ENCODE measurements around the gene HSBP1.

HSBP1 gene

DNA sequence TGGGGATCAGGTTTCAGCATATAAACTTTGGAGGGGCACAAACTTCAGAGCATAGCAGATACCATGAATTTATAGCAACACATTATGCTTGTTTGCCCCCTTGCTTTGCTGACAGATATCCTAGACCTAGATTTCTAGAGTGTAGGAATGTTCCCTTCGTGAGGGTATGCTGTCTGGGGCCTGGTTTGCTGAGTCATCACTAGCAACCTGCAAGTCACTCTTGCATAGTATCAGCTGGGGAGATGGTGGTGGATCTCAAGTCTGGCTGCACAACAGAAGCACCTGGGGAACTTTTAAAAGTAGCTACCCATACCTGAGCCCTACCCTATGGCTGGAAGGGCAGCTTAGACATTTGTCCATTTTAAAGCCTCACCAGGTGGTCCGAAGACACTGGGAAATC is 22.3 kb upstream of the HSBP1 start:
- Histone ChIP-seq H3K4me3 (ENCODE audit: low read length in 2 of 2) (no peak overlapping the region), H3K4me1 (ENCODE audit: control insufficient read depth, insufficient read depth, low read length) (no peaks in the 10 kb centered on the region), H3K36me3 (ENCODE audit: control insufficient read depth in 2 of 2, insufficient read depth in 2 of 2, low read length in 2 of 2) (no peaks in the 10 kb centered on the region), H3K9ac (ENCODE audit: low read length in 2 of 2) (no peak overlapping the region), H3K9me3 (ENCODE audit: control insufficient read depth in 2 of 2, low read length in 2 of 2) (no peaks in the 10 kb centered on the region), H3K27ac (ENCODE audit: low read length) (no peak overlapping the region), H3K27me3 (ENCODE audit: control insufficient read depth in 1 of 2, insufficient read depth in 2 of 2, low read length in 2 of 2) (no peaks in the 10 kb centered on the region)

DNA sequence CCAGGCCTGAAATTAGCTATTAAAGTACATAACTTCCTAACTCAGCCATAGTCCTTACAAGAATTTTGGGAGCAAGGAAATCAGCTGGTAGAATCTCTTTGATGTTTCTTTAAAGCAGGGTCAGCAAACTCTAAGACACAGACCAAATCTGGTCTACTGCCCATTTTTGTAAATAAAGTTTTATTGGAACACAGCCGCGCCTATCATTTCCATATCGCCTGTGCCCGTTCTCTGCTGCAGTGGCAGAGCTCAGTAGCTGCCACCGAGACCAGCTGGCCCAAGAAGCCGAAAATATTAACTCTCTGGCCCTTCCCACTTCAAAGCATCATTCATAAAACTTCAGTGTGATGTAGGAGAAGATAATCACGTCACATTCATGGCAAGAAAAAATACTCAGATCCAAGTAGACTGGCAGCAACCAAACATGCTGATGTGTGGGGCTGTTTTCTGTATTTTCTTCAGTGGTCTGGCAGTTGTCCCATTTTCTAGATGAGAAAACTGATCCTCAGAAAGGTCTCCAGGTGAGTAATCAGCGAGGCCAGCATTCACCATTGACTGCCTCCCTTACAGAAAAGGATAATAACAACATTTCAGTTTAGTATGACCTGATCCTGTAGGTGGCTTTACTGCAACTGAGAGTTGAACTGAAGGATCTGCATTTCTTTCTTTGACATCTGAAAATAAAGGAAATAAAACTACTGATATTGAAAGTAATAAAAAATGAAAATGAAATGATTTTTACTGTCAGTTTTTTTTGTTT is 18.0 kb upstream of the HSBP1 start:
- Histone ChIP-seq H3K9me3 (ENCODE audit: control insufficient read depth in 2 of 2, low read length in 2 of 2) (peaks cover 0 to 5% of the 10 kb centered on the region in 2 donors), H3K27ac (ENCODE audit: low read length) (no peak overlapping the region), H3K4me3 (ENCODE audit: low read length in 2 of 2) (no peak overlapping the region), H3K36me3 (ENCODE audit: control insufficient read depth in 2 of 2, insufficient read depth in 2 of 2, low read length in 2 of 2) (no peaks in the 10 kb centered on the region), H3K27me3 (ENCODE audit: control insufficient read depth in 1 of 2, insufficient read depth in 2 of 2, low read length in 2 of 2) (no peaks in the 10 kb centered on the region), H3K4me1 (ENCODE audit: control insufficient read depth, insufficient read depth, low read length) (no peaks in the 10 kb centered on the region), H3K9ac (ENCODE audit: low read length in 2 of 2) (no peak overlapping the region)

DNA sequence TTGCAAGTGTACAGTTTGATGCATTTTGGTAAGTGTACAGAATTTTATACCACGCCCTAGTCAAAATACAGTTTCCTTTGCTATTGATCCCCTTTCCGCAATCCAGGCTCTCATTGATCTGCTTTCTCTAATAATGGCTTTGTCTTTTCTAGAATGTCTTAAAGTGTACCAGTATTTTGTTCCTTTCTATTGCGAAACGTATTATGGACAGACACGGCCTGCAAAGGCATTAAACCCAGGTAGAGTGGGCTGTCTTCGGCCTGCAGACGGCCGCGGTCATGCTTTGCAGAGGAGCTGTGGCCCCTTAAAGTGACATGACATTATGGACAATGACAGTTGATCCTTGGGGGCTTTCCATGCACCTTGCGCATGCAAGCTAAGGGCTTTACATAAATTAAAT is 15.9 kb upstream of the HSBP1 start:
- peaks cover 0 to 5% of the 10 kb centered on the region in 2 donors for H3K9me3 ChIP-seq (ENCODE audit: control insufficient read depth in 2 of 2, low read length in 2 of 2)
- H3K9ac ChIP-seq (ENCODE audit: low read length in 2 of 2) = no peak overlapping the region
- no peaks in the 10 kb centered on the region for H3K36me3 ChIP-seq (ENCODE audit: control insufficient read depth in 2 of 2, insufficient read depth in 2 of 2, low read length in 2 of 2)
- no peaks in the 10 kb centered on the region for H3K27me3 ChIP-seq (ENCODE audit: control insufficient read depth in 1 of 2, insufficient read depth in 2 of 2, low read length in 2 of 2)
- no peak overlapping the region for H3K4me3 ChIP-seq (ENCODE audit: low read length in 2 of 2)
- no peaks in the 10 kb centered on the region for H3K4me1 ChIP-seq (ENCODE audit: control insufficient read depth, insufficient read depth, low read length)
- H3K27ac ChIP-seq (ENCODE audit: low read length) = no peak overlapping the region

DNA sequence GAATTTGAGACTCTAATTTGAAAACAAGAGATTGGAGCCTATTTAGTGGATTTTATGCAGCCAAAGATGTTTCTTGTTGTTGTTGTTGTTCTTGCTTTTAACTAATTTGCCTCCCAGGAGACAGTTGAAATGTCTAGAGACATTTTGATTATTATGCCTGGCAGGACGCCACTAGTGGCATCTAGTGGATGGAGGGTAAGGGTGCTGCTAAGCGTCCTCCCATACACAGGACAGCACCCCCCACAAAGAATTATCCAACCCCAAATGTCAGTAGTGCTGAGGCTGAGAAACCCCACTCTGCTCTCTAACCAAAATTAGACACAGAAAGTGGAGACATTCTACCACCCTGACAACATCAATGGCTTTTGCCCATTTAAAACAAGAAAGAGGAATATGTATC is 15.4 kb upstream of the HSBP1 start:
- H3K9ac ChIP-seq (ENCODE audit: low read length in 2 of 2) = no peak overlapping the region
- no peaks in the 10 kb centered on the region for H3K4me1 ChIP-seq (ENCODE audit: control insufficient read depth, insufficient read depth, low read length)
- no peaks in the 10 kb centered on the region for H3K36me3 ChIP-seq (ENCODE audit: control insufficient read depth in 2 of 2, insufficient read depth in 2 of 2, low read length in 2 of 2)
- no peaks in the 10 kb centered on the region for H3K27me3 ChIP-seq (ENCODE audit: control insufficient read depth in 1 of 2, insufficient read depth in 2 of 2, low read length in 2 of 2)
- H3K4me3 ChIP-seq (ENCODE audit: low read length in 2 of 2) = no peak overlapping the region
- no peak overlapping the region for H3K27ac ChIP-seq (ENCODE audit: low read length)
- peaks cover 0 to 5% of the 10 kb centered on the region in 2 donors for H3K9me3 ChIP-seq (ENCODE audit: control insufficient read depth in 2 of 2, low read length in 2 of 2)

DNA sequence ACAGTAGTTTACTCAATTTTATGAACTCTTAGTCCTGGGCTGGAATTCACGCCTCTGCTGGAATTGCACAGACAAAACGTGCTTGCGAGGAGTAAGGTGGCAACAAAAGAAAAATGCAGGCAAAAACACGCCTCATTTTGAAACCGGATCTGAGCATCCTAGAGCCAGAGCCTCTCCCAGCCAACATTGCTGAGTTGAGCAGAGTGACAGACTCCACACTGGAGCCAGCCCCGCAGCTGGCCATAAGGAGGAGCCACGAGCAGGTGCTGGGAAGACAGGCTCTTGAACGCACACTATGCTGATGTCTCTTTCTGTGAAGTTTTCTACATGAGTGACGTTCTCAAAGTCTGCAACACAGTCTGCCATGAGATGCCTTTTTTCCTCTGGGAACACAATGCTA is 14.6 kb upstream of the HSBP1 start:
- Histone ChIP-seq H3K27me3 (ENCODE audit: control insufficient read depth in 1 of 2, insufficient read depth in 2 of 2, low read length in 2 of 2) (no peaks in the 10 kb centered on the region), H3K36me3 (ENCODE audit: control insufficient read depth in 2 of 2, insufficient read depth in 2 of 2, low read length in 2 of 2) (no peaks in the 10 kb centered on the region), H3K4me3 (ENCODE audit: low read length in 2 of 2) (no peak overlapping the region), H3K9ac (ENCODE audit: low read length in 2 of 2) (no peak overlapping the region), H3K9me3 (ENCODE audit: control insufficient read depth in 2 of 2, low read length in 2 of 2) (peaks cover 0 to 5% of the 10 kb centered on the region in 2 donors), H3K27ac (ENCODE audit: low read length) (no peak overlapping the region), H3K4me1 (ENCODE audit: control insufficient read depth, insufficient read depth, low read length) (no peaks in the 10 kb centered on the region)

DNA sequence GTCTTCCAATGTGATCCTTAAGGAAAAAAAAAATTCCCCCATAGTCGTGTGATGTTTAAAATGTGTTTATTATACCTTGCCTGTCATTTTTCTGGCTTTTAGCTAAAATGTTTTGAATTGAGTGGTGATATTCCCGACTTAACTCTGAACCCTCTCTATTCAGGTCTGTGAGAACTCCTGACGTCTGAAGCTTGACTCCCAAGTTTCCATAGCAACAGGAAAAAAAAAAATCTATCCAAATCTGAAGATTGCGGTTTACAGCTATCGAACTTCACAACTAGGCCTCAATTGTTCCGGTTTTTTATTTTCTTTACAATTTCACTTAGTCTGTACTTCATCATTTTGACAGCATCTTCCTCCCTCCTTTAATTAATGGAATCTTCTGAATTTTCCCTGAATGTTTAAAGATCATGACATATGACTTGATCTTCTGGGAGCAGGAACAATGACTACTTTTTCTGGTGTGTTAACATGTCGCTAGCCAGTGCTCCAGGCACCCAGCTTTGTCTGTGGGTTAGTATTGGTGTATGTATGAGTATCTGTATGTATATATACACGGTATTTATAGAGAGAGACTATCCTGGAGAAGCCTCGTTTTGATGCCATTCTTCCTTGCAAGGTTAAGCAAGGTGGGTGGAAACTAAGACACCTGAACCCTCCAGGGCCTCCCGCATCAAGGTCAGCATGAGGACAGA is 12.8 kb upstream of the HSBP1 start:
- H3K27me3 ChIP-seq (ENCODE audit: control insufficient read depth in 1 of 2, insufficient read depth in 2 of 2, low read length in 2 of 2) = no peaks in the 10 kb centered on the region
- peaks cover 0 to 5% of the 10 kb centered on the region in 2 donors for H3K9me3 ChIP-seq (ENCODE audit: control insufficient read depth in 2 of 2, low read length in 2 of 2)
- no peak overlapping the region for H3K9ac ChIP-seq (ENCODE audit: low read length in 2 of 2)
- no peaks in the 10 kb centered on the region for H3K36me3 ChIP-seq (ENCODE audit: control insufficient read depth in 2 of 2, insufficient read depth in 2 of 2, low read length in 2 of 2)
- H3K4me1 ChIP-seq (ENCODE audit: control insufficient read depth, insufficient read depth, low read length) = no peaks in the 10 kb centered on the region
- H3K4me3 ChIP-seq (ENCODE audit: low read length in 2 of 2) = no peak overlapping the region
- no peak overlapping the region for H3K27ac ChIP-seq (ENCODE audit: low read length)

DNA sequence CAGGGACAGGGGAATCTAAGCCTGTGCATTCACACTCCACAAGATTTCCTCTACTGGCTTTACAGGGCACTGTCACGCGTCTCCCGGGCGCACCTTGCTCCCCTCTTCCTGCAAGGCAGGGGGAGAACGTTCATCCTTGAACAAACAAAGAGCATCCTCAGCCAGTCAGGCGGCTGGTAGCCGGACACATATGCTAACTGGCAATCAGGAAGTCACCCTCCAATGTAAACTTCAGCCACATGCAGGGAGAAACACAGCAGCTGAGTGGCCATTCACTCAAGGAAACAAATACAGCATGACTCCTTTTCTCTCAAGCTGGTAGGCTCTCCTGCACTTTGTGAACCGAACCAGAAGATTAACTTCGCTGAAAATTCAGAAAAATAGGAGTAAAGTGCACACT is 10.8 kb upstream of the HSBP1 start:
- H3K36me3 ChIP-seq (ENCODE audit: control insufficient read depth in 2 of 2, insufficient read depth in 2 of 2, low read length in 2 of 2) = no peaks in the 10 kb centered on the region
- no peak overlapping the region for H3K9ac ChIP-seq (ENCODE audit: low read length in 2 of 2)
- H3K9me3 ChIP-seq (ENCODE audit: control insufficient read depth in 2 of 2, low read length in 2 of 2) = peaks cover 0 to 5% of the 10 kb centered on the region in 2 donors
- no peaks in the 10 kb centered on the region for H3K27me3 ChIP-seq (ENCODE audit: control insufficient read depth in 1 of 2, insufficient read depth in 2 of 2, low read length in 2 of 2)
- no peak overlapping the region for H3K27ac ChIP-seq (ENCODE audit: low read length)
- no peak overlapping the region for H3K4me3 ChIP-seq (ENCODE audit: low read length in 2 of 2)
- H3K4me1 ChIP-seq (ENCODE audit: control insufficient read depth, insufficient read depth, low read length) = no peaks in the 10 kb centered on the region

DNA sequence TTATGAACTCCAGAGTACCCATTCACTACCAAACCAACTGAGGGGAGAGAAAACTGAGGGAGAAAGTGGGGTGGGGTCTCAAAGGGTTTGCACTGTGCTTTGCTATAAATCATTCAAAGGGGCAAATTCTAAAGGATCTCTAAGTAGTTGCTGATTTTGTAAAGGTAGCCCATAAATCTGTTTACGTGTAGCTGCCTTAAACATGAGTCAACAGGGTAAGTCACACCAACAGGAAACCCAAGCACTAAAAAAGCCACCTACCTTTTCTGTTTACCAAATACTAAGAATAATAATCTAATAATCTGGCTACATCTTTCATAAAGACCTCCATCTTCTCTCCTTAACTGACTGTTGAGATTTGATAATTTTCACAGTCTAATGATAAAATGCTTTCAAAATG is 8.4 kb upstream of the HSBP1 start:
- Histone ChIP-seq H3K27me3 (ENCODE audit: control insufficient read depth in 1 of 2, insufficient read depth in 2 of 2, low read length in 2 of 2) (no peaks in the 10 kb centered on the region), H3K36me3 (ENCODE audit: control insufficient read depth in 2 of 2, insufficient read depth in 2 of 2, low read length in 2 of 2) (no peaks in the 10 kb centered on the region), H3K4me1 (ENCODE audit: control insufficient read depth, insufficient read depth, low read length) (peaks cover 4% of the 10 kb centered on the region), H3K9ac (ENCODE audit: low read length in 2 of 2) (no peak overlapping the region), H3K9me3 (ENCODE audit: control insufficient read depth in 2 of 2, low read length in 2 of 2) (no peaks in the 10 kb centered on the region), H3K4me3 (ENCODE audit: low read length in 2 of 2) (no peak overlapping the region), H3K27ac (ENCODE audit: low read length) (no peak overlapping the region)

DNA sequence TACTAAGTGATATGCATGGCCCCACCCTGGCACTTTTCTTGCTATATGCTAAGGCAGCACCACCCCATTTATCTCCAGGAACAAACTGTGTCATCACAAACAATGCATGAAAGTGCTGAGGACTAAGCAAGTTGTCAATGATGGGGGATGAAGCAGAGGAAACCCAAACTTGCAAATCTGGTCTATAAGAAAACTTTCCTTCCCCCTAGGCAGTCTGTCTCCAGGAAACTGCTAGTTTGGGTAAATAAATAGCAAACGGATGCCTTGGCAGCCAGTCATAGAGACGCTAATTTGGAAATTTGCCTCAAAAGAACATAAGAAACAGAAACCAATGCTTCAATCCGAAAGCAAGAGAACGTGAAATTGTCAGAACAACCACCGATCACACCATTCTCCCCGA is 5.6 kb upstream of the HSBP1 start:
- no peaks in the 10 kb centered on the region for H3K9me3 ChIP-seq (ENCODE audit: control insufficient read depth in 2 of 2, low read length in 2 of 2)
- H3K4me3 ChIP-seq (ENCODE audit: low read length in 2 of 2) = peak overlapping the region; percentile 61 to 65
- peaks cover 4% of the 10 kb centered on the region for H3K4me1 ChIP-seq (ENCODE audit: control insufficient read depth, insufficient read depth, low read length)
- H3K36me3 ChIP-seq (ENCODE audit: control insufficient read depth in 2 of 2, insufficient read depth in 2 of 2, low read length in 2 of 2) = no peaks in the 10 kb centered on the region
- peak overlapping the region; percentile 24 to 69 for H3K9ac ChIP-seq (ENCODE audit: low read length in 2 of 2)
- no peak overlapping the region for H3K27ac ChIP-seq (ENCODE audit: low read length)
- no peaks in the 10 kb centered on the region for H3K27me3 ChIP-seq (ENCODE audit: control insufficient read depth in 1 of 2, insufficient read depth in 2 of 2, low read length in 2 of 2)

DNA sequence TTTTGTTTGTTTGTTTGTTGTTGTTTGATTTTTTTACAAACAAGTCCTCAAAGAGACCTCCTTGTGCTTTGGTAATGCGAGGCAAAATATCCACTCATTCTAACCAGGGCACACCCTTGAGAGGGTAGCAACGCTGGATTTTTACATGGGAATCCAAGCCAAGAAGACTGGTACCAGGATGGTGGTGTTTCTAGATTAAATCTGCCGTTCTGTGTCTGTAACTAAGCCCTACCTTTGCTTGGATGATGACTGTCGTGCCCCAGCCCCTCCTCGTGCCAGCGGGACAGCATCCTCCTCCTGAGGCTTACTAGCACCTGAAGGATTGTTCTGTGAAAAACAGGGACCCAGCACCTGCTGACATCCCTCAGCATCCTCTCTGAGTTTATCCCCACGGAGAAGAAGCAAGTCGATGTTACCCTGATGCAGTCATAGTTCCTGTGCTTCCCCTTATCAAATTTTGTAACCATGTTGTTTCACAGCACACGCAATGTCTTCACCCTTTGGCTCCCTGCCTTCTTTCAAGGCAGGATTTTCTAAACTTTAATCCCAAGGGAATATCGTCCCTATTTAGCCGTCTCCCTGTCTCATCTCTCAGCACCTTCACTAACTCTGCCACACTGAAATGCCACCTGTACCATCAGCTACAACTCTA is 5.1 kb upstream of the HSBP1 start:
- no peaks in the 10 kb centered on the region for H3K27me3 ChIP-seq (ENCODE audit: control insufficient read depth in 1 of 2, insufficient read depth in 2 of 2, low read length in 2 of 2)
- H3K36me3 ChIP-seq (ENCODE audit: control insufficient read depth in 2 of 2, insufficient read depth in 2 of 2, low read length in 2 of 2) = no peaks in the 10 kb centered on the region
- no peaks in the 10 kb centered on the region for H3K9me3 ChIP-seq (ENCODE audit: control insufficient read depth in 2 of 2, low read length in 2 of 2)
- no peak overlapping the region for H3K27ac ChIP-seq (ENCODE audit: low read length)
- peak overlapping the region; percentile 24 to 69 for H3K9ac ChIP-seq (ENCODE audit: low read length in 2 of 2)
- peak overlapping the region; percentile 61 to 65 for H3K4me3 ChIP-seq (ENCODE audit: low read length in 2 of 2)
- peaks cover 7% of the 10 kb centered on the region for H3K4me1 ChIP-seq (ENCODE audit: control insufficient read depth, insufficient read depth, low read length)

DNA sequence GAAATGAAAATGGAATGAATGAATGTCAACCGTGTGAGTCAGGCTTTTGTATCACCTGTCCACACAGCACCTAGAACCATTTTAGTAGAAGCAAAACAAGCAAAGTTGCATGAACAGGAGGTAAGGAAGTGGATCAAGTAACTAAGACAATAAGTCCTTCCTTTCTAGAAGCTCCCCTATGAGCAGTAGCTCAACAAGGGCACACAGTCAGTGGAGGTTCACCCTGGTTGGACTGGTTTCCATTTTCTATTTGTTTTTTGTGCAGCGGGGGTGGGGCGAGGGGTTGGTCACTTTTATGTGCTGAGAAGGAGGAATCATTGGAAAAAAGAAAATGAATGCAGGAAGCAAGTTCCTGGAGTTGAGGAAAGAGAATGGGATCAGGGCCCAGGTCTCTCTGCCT is 4.0 kb upstream of the HSBP1 start:
- no peaks in the 10 kb centered on the region for H3K36me3 ChIP-seq (ENCODE audit: control insufficient read depth in 2 of 2, insufficient read depth in 2 of 2, low read length in 2 of 2)
- H3K4me1 ChIP-seq (ENCODE audit: control insufficient read depth, insufficient read depth, low read length) = peaks cover 11% of the 10 kb centered on the region
- no peak overlapping the region for H3K27ac ChIP-seq (ENCODE audit: low read length)
- no peak overlapping the region for H3K9ac ChIP-seq (ENCODE audit: low read length in 2 of 2)
- no peaks in the 10 kb centered on the region for H3K27me3 ChIP-seq (ENCODE audit: control insufficient read depth in 1 of 2, insufficient read depth in 2 of 2, low read length in 2 of 2)
- H3K9me3 ChIP-seq (ENCODE audit: control insufficient read depth in 2 of 2, low read length in 2 of 2) = no peaks in the 10 kb centered on the region
- H3K4me3 ChIP-seq (ENCODE audit: low read length in 2 of 2) = no peak overlapping the region
